ENCODE data around the gene ARL4D.

The ARL4D gene

GRCh38 chr17:43430936-43431713 is 32.3 kb downstream of the ARL4D start:
- DNase-seq: no peak

DNA sequence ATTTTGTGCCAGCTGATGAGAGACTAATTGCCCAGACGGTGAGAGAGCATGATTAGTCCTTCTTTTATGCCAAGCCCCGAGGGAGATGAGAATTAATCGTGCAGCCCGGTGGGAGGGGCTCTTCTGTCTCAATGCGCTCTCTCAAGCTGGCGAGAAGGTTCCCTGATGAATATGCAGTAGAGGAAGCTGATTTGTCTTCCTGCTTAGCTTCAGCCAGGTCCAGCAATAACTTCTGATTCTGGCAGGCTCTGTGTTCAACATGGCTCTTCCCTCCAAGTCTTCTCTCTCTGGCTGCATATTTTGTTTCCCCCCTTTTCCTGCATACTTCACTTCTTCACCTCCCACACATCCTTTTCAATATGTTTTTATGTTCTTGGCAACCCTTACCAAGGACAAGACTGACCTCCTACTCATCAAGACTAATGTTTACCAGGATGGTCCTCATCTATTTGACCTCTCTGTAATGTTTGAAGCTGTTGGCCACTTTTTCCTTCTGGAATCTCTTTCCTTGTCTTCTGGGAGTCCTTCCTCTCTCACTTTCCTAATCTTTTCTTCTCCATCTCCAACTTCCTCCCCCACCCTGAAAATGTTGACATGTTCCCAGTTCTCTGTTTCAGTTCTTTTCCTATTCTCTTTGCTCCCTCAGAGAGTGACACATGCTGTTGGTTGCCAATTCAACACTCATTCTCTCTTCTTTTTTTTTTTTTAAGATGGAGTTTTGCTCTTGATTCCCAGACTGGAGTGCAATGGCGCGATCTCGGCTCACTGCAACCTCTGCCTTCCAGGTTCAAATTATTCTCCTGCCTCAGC is 33.1 kb downstream of the ARL4D start:
- DNase-seq: no peak

DNA sequence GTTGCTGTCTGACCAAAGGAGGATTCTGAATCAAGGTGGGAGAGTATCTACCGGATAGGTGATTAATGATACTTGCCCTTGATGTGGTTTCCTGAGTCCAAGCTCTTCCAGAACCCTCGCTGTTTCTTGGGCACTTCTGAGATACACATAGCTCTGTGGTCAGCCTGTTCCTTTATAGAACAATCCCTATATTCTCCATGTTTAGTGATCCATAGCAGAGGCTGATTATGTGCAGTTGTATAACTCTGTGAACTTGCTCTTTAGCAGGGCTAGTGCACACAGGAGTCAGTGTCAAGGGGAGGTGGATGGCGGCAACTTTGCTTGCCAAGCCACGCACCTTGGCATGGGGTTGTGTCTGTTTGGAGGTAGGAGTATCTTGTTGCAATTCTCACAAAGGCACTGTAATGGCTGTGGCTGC is 36.1 kb downstream of the ARL4D start:
- no peak for DNase-seq

- DNase-seq: no peak
Measured at GRCh38 chr17:43437756-43438155, 39.0 kb downstream of the ARL4D start.

GRCh38 chr17:43438626-43439025 is 39.8 kb downstream of the ARL4D start:
- DNase-seq: no peak

GRCh38 chr17:43439041-43439440 is 40.2 kb downstream of the ARL4D start:
- DNase-seq: no peak

- DNase-seq: no peak
Measured at GRCh38 chr17:43442711-43443110, 43.9 kb downstream of the ARL4D start.

GRCh38 chr17:43443381-43443780 is 44.6 kb downstream of the ARL4D start:
- DNase-seq: no peak

GRCh38 chr17:43444223-43445008 is 45.6 kb downstream of the ARL4D start:
- DNase-seq: no peak

- no peak for DNase-seq
Measured at GRCh38 chr17:43445009-43445589, 46.3 kb downstream of the ARL4D start.

DNA sequence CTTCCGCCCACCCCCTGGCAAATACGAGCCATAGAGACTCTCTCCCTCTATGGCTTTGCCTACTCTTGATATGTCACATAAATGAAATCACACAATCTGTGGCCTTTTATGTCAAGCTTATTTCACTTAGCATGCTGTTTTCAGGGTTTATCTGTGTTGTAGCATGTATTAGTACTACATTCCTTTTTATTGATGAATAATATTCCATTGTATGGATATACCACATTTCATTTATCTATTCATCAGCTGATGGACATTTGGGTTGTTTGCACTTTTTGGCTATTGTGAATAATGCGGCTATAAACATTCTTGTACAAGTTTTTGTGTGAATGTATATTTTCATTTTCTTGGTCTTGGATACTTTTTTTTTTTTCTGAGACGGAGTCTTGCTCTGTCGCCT is 48.0 kb downstream of the ARL4D start:
- no peak for DNase-seq

GRCh38 chr17:43448720-43449469 is 50.1 kb downstream of the ARL4D start:
- no peak for DNase-seq

- DNase-seq: no peak
Measured at GRCh38 chr17:43449470-43450248, 50.9 kb downstream of the ARL4D start.
